Dermis blood vessel endothelial cell (primary cell): ENCODE data around the gene CCDC27. TPM values are rescaled to one million over a fixed set of nuclear protein-coding genes. Genes with fewer than 3 reads are reported as not detected.
"Not testable (repeated sequence)": the region's sequence is repeated elsewhere in the genome, so short reads cannot be mapped to it uniquely, and the experiment has no call there.

ENCODE experiments used
- DNase-seq: peaks from one replicate; pipeline ENCODE4 v3.0.0; 2010
- total RNA-seq: library from RNA; depleted of rRNA; stranded (reverse); fragments of >200 nt; gene quantifications from 2 replicates; pipeline ENCODE4 v1.2.3, GENCODE V29; 2014

Gene CCDC27
- total RNA-seq, 1 donor from 2014 or later, result not detected

GRCh38 chr1:3796215-3797061 is 44.2 kb downstream of the CCDC27 start, which contains the start of gene LRRC47:
LRRC47 (minus strand) TSS chr1:3796498; CDS start chr1:3796476, 22 bp downstream.
- peak; percentile 95 for DNase-seq

- no peak for DNase-seq
Measured at GRCh38 chr1:3799976-3800685, 47.9 kb downstream of the CCDC27 start.

GRCh38 chr1:3800795-3801194 is 48.5 kb downstream of the CCDC27 start:
- DNase-seq, result not testable (repeated sequence)

- DNase-seq, result peak; percentile 49
Measured at GRCh38 chr1:3803905-3804626, 51.8 kb downstream of the CCDC27 start.

GRCh38 chr1:3804627-3804944 is 52.3 kb downstream of the CCDC27 start:
- DNase-seq, result not testable (repeated sequence)

- no peak for DNase-seq
Measured at GRCh38 chr1:3805038-3805437, 52.8 kb downstream of the CCDC27 start.

GRCh38 chr1:3807769-3808168 is 55.5 kb downstream of the CCDC27 start:
- DNase-seq, result no peak

GRCh38 chr1:3809680-3810079 is 57.4 kb downstream of the CCDC27 start:
- no peak for DNase-seq

- DNase-seq, result not testable (repeated sequence)
Measured at GRCh38 chr1:3810149-3810761, 58.0 kb downstream of the CCDC27 start.

- DNase-seq, result no peak
Measured at GRCh38 chr1:3811595-3811911, 59.3 kb downstream of the CCDC27 start.

- DNase-seq, result no peak
Measured at GRCh38 chr1:3814065-3814464, 61.8 kb downstream of the CCDC27 start.

- no peak for DNase-seq
Measured at GRCh38 chr1:3814771-3815561, 62.7 kb downstream of the CCDC27 start.

- no peak for DNase-seq
Measured at GRCh38 chr1:3816331-3817137, 64.3 kb downstream of the CCDC27 start.

- DNase-seq, result no peak
Measured at GRCh38 chr1:3817138-3817740, 65.0 kb downstream of the CCDC27 start.

GRCh38 chr1:3817821-3818597 is 65.8 kb downstream of the CCDC27 start:
- DNase-seq, result no peak

GRCh38 chr1:3819771-3820200 is 67.5 kb downstream of the CCDC27 start:
- DNase-seq, result no peak

GRCh38 chr1:3820316-3820715 is 68.1 kb downstream of the CCDC27 start:
- no peak for DNase-seq

GRCh38 chr1:3821004-3821403 is 68.8 kb downstream of the CCDC27 start:
- DNase-seq, result no peak
